SK-N-SH (cell line): ENCODE measurements around the gene VASH2.

ENCODE experiments used
- CHD2 ChIP-seq: fragments of 150-350 bp; IDR thresholded peaks from 2 replicates; pipeline ENCODE4 v1.6.1; 2018; ENCODE audit warnings: low read length; ENCODE audit not compliant: partially characterized antibody
- EP300 ChIP-seq, 2 experiments: IDR thresholded peaks; 2 replicates each; pipeline versions ENCODE4 v1.4.0 to v1.6.1; 2012; ENCODE audit warnings: borderline replicate concordance in 1 of 2, low read depth in 1 of 2, low read length in 1 of 2
- EZH2phosphoT487 ChIP-seq: fragments of 200-600 bp; sonication (generic); IDR thresholded peaks from 2 replicates; pipeline ENCODE4 v1.6.1; 2017; ENCODE audit warnings: low read depth, mixed run types, mild to moderate bottlenecking, antibody characterized with exemption, moderate library complexity, borderline replicate concordance
- FOSL2 ChIP-seq: IDR thresholded peaks from 2 replicates; pipeline ENCODE4 v1.4.0; 2012; ENCODE audit warnings: low read depth, mild to moderate bottlenecking, moderate library complexity, borderline replicate concordance
- FOXM1 ChIP-seq: IDR thresholded peaks from 2 replicates; pipeline ENCODE4 v1.4.0; 2012; ENCODE audit warnings: low read depth, mild to moderate bottlenecking
- NRF1 ChIP-seq: IDR thresholded peaks from 2 replicates; pipeline ENCODE4 v1.6.1; 2012; ENCODE audit warnings: low read depth, mild to moderate bottlenecking, low read length
- RAD21 ChIP-seq: IDR thresholded peaks from 2 replicates; pipeline ENCODE4 v1.6.1; 2012; ENCODE audit warnings: mild to moderate bottlenecking, low read length
- RFX5 ChIP-seq: IDR thresholded peaks from 2 replicates; pipeline ENCODE4 v1.6.1; 2012; ENCODE audit warnings: mild to moderate bottlenecking, improper control_type of control experiment, low read length
- SIN3A ChIP-seq: IDR thresholded peaks from 2 replicates; pipeline ENCODE4 v1.6.1; 2012; ENCODE audit warnings: low read depth, mild to moderate bottlenecking, low read length, moderate library complexity, borderline replicate concordance
- TAF1 ChIP-seq: IDR thresholded peaks from 2 replicates; pipeline ENCODE4 v1.6.1; 2012; ENCODE audit warnings: low read depth, mild to moderate bottlenecking, low read length, moderate library complexity, borderline replicate concordance
- TEAD4 ChIP-seq: IDR thresholded peaks from 2 replicates; pipeline ENCODE4 v1.4.0; 2012; ENCODE audit warnings: mild to moderate bottlenecking, borderline replicate concordance; ENCODE audit not compliant: insufficient read depth
- YY1 ChIP-seq: IDR thresholded peaks from 2 replicates; pipeline ENCODE4 v1.4.0; 2012; ENCODE audit warnings: low read depth, mild to moderate bottlenecking
- TF ChIP-seq, protein P1 (sequence below): fragments of 200-600 bp; sonication (generic); IDR thresholded peaks from 2 replicates; pipeline ENCODE4 v1.6.1; 2017; ENCODE audit warnings: antibody characterized with exemption, mild to moderate bottlenecking, moderate library complexity
- TF ChIP-seq, protein P2 (sequence below): fragments of 150-350 bp; IDR thresholded peaks from 2 replicates; pipeline ENCODE4 v1.6.1; 2017; ENCODE audit warnings: antibody characterized with exemption, low read length, low read depth, borderline replicate concordance

DNA sequence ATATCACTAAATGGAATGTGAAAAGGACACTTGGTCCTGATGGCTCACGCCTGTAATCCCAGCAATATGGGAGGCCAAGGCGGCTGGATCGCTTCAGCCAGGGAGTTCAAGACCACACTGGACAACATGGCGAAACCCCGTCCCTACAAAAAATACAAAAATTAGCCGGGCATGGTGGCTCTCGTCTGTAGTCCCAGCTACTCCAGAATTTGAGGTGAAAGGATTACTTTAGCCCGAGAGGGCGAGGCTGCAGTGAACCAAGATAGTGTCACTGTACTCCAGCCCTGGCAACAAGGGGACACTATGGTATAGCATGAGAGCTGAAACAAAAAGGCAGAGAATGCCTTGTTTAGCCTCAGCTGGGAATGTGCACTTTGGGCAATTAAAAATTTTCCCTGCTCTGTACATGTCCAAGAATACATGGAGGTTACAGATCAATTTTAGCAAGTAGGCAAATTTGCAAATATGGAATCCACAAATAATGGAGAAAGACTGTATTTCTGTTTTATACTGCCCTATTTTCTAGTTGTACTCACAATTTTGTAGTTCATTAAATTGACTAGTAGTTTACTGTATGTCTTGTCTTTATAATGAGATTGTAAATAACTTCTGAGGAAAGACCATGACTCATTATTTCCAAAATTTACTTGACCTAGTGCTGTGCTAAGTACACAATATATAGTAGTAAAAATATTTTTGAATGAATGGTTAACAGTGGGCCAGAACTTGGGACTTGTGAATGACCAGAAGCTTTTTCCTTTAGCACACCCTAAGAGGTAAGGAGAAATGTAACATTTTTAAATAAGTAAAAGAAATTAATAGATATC is 67.3 kb downstream of the VASH2 start:
- TF ChIP-seq, protein P1, sequence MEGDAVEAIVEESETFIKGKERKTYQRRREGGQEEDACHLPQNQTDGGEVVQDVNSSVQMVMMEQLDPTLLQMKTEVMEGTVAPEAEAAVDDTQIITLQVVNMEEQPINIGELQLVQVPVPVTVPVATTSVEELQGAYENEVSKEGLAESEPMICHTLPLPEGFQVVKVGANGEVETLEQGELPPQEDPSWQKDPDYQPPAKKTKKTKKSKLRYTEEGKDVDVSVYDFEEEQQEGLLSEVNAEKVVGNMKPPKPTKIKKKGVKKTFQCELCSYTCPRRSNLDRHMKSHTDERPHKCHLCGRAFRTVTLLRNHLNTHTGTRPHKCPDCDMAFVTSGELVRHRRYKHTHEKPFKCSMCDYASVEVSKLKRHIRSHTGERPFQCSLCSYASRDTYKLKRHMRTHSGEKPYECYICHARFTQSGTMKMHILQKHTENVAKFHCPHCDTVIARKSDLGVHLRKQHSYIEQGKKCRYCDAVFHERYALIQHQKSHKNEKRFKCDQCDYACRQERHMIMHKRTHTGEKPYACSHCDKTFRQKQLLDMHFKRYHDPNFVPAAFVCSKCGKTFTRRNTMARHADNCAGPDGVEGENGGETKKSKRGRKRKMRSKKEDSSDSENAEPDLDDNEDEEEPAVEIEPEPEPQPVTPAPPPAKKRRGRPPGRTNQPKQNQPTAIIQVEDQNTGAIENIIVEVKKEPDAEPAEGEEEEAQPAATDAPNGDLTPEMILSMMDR: no peak
- TF ChIP-seq EZH2phosphoT487: no peak
- TF ChIP-seq YY1: no peak
- TF ChIP-seq RFX5: no peak
- TF ChIP-seq, protein P2, sequence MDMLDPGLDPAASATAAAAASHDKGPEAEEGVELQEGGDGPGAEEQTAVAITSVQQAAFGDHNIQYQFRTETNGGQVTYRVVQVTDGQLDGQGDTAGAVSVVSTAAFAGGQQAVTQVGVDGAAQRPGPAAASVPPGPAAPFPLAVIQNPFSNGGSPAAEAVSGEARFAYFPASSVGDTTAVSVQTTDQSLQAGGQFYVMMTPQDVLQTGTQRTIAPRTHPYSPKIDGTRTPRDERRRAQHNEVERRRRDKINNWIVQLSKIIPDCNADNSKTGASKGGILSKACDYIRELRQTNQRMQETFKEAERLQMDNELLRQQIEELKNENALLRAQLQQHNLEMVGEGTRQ: no peak
- no peak for TF ChIP-seq SIN3A
- no peak for TF ChIP-seq RAD21
- no peak for TF ChIP-seq FOSL2
- TF ChIP-seq TEAD4: no peak
- TF ChIP-seq NRF1: no peak
- TF ChIP-seq TAF1: no peak
- TF ChIP-seq CHD2: no peak
- TF ChIP-seq EP300 (IDR thresholded peaks at IDR 0.05; ENCODE audit: borderline replicate concordance in 1 of 2, low read depth in 1 of 2, low read length in 1 of 2): no peak
- no peak for TF ChIP-seq FOXM1
